ENCODE measurements around the gene OPA3.

DNA sequence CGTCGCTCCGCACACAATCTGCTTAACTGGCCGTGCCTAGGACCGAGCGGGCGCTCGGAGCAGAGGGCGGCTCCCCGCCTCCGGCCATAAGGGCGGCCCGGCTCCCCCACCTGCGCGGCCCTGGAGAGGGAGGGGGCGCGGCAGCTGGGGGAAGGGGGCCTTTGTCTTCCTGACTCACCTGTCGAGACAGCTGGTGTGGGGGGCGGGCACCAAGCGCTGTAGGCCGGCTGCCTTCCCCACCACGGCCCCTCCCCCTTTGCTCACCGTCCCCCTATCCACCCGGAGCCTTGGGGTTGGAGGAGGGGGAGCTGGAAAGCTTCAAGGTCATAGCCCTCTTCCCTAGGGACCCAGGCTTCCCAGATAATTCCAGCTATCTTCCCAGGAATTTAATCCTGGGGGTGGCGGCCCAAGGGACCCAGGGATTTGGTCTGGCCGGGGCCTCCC, 76.2 kb downstream of the OPA3 start:
- TF ChIP-seq, protein P1, sequence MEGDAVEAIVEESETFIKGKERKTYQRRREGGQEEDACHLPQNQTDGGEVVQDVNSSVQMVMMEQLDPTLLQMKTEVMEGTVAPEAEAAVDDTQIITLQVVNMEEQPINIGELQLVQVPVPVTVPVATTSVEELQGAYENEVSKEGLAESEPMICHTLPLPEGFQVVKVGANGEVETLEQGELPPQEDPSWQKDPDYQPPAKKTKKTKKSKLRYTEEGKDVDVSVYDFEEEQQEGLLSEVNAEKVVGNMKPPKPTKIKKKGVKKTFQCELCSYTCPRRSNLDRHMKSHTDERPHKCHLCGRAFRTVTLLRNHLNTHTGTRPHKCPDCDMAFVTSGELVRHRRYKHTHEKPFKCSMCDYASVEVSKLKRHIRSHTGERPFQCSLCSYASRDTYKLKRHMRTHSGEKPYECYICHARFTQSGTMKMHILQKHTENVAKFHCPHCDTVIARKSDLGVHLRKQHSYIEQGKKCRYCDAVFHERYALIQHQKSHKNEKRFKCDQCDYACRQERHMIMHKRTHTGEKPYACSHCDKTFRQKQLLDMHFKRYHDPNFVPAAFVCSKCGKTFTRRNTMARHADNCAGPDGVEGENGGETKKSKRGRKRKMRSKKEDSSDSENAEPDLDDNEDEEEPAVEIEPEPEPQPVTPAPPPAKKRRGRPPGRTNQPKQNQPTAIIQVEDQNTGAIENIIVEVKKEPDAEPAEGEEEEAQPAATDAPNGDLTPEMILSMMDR (IDR thresholded peaks at IDR 0.05), result no peak
- TF ChIP-seq POLR2AphosphoS5 (IDR thresholded peaks at IDR 0.05), result no peak
- TF ChIP-seq POLR2A (IDR thresholded peaks at IDR 0.05), result no peak
